Gastrocnemius medialis (tissue), 4 donors: ENCODE measurements around the gene ATIC.

Experiments used
- CTCF ChIP-seq, 5 experiments: fragments of 450-650 bp in 3 of 5; fragments of 200-600 bp in 2 of 5; sonication (generic) in 2 of 5; IDR thresholded peaks in 4 of 5; conservative IDR thresholded peaks in 1 of 5; 1 replicate in 4 of 5; 2 replicates in 1 of 5; pipeline ENCODE4 v1.5.1; 2016 to 2019; ENCODE audit warnings: antibody characterized with exemption in 5 of 5, mild to moderate bottlenecking in 3 of 5, moderate library complexity in 3 of 5
- POLR2A ChIP-seq, 2 donors: fragments of 450-650 bp; IDR thresholded peaks; one replicate each; pipeline ENCODE4 v1.6.1; 2017; ENCODE audit warnings: antibody characterized with exemption in 2 of 2, mild to moderate bottlenecking in 2 of 2, moderate library complexity in 2 of 2

GRCh38 chr2:215361211-215361875 is 49.5 kb downstream of the ATIC start:
- TF ChIP-seq POLR2A (IDR thresholded peaks at IDR 0.05) (no peak), CTCF (IDR thresholded peaks at IDR 0.05 in 4 of 5, conservative IDR thresholded peaks at IDR 0.05 in 1 of 5) (no peak)
